Smooth muscle cell (in vitro differentiated cells): Measurements from ENCODE around the gene SH3RF3. TPM values are rescaled to one million over a fixed set of nuclear protein-coding genes. Genes with fewer than 3 reads are reported as not detected.

ENCODE experiments used
- DNase-seq: peaks from one replicate; lab custom pipeline; 2025; ENCODE audit not compliant: unreplicated experiment; lab: John Stamatoyannopoulos, UW
- H2AFZ ChIP-seq: fragments of 200-600 bp; sonication (generic); 2 replicates; pipeline ENCODE4 v1.6.0; 2016; ENCODE audit warnings: antibody characterized with exemption, low read depth, mild to moderate bottlenecking
- H3F3A ChIP-seq: fragments of 200-600 bp; sonication (generic); 2 replicates; pipeline ENCODE4 v1.6.0; 2017; ENCODE audit warnings: antibody characterized with exemption, low read depth
- H3K27ac ChIP-seq: fragments of 200-600 bp; sonication (generic); 2 replicates; pipeline ENCODE4 v1.5.1; 2016; ENCODE audit warnings: low read depth, mild to moderate bottlenecking
- H3K27me3 ChIP-seq: fragments of 200-600 bp; sonication (generic); 2 replicates; pipeline ENCODE4 v1.6.1; 2016; ENCODE audit warnings: low read depth, mild to moderate bottlenecking
- H3K36me3 ChIP-seq: fragments of 200-600 bp; sonication (generic); 2 replicates; pipeline ENCODE4 v1.5.1; 2016; ENCODE audit warnings: low read depth
- H3K4me1 ChIP-seq: fragments of 200-600 bp; sonication (generic); 2 replicates; pipeline ENCODE4 v1.5.1; 2016; ENCODE audit warnings: low read depth
- H3K4me2 ChIP-seq: fragments of 200-600 bp; sonication (generic); 2 replicates; pipeline ENCODE4 v1.6.0; 2016; ENCODE audit warnings: mild to moderate bottlenecking
- H3K4me3 ChIP-seq: fragments of 200-600 bp; sonication (generic); 2 replicates; pipeline ENCODE4 v1.5.1; 2016; ENCODE audit warnings: mild to moderate bottlenecking
- H3K79me2 ChIP-seq: fragments of 200-600 bp; sonication (generic); 2 replicates; pipeline ENCODE4 v1.6.0; 2016; ENCODE audit warnings: low read depth, mild to moderate bottlenecking
- H3K9ac ChIP-seq: fragments of 200-600 bp; sonication (generic); 2 replicates; pipeline ENCODE4 v1.6.0; 2016; ENCODE audit warnings: low read depth
- H3K9me3 ChIP-seq: fragments of 200-600 bp; sonication (generic); replicated peaks from 2 replicates; pipeline ENCODE4 v1.5.1; 2016; ENCODE audit warnings: low read depth
- H4K20me1 ChIP-seq: fragments of 200-600 bp; sonication (generic); 2 replicates; pipeline ENCODE4 v1.6.0; 2016; ENCODE audit warnings: low read depth
- WGBS: methylation state at CpG from one replicate; pipeline ENCODE4 v1.1.7; 2016; ENCODE audit warnings: low lambda C conversion rate; 5-methylcytosine and 5-hydroxymethylcytosine counted together
- polyA plus RNA-seq: library from polyadenylated mRNA; unstranded; fragments of >200 nt; fragmentation: Nextera tagmentation; extraction: Ambion mirVana; gene quantifications from 2 replicates; pipeline ENCODE4 v1.2.1, GENCODE V29; 2016
- total RNA-seq: library from RNA; depleted of rRNA; stranded (reverse); fragments of >200 nt; gene quantifications from 2 replicates; pipeline ENCODE4 v1.2.3, GENCODE V29; 2014
- TF ChIP-seq, protein P1 (sequence below): fragments of 200-600 bp; sonication (generic); IDR thresholded peaks from 2 replicates; pipeline ENCODE4 v1.5.1; 2017; ENCODE audit warnings: borderline replicate concordance, mild to moderate bottlenecking, antibody characterized with exemption; ENCODE audit not compliant: insufficient read depth, poor library complexity, severe bottlenecking

The SH3RF3 gene
- total and polyA plus RNA-seq, 2 experiments from 2014 or later: 6.6 to 11.8 TPM

DNA sequence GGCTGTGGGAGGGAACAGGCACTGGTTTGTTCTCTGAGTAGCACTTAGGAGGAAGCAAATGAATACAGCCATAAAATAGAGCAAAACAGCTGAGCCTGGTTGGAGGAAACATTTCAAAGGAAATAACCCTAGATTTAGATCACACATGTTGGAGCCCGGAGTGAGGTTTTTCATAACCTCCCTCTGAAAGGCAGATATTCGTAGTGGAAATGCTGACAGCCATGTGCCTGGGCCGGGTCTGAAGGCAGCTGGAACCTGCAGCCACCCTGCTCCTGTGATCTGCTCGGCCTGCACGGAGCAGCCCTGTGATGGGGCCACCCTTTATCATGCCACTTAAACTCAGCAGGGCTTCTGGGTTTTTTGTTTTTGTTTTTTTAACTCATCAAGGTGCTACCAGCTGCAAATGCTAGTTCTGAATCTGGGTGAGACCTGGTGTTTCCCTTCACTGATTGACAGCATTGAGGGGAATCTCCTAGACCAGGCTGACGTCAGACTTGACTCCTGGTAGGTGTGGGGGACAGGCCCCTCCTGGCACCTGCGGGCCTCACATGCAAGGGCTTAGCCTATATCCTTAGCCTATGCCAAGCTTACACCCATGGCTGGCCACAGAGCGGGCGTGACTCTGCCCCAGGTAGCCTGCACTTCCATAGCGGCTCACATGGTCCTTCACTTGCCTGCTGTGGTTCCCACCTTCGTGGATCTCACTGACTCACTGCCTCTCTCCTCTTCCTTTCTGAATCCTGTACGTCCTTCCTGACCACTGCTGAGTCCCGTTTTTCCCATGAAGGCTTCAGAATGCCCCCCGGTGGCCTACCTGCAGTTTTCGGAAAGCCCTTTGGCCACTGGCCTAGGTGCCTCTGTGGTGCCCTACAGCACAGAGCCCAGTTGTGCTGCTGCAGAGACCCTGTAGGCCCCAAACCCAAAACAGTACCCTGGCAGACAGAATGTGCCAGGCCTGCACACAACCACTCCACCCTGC is 267.5 kb downstream of the SH3RF3 start:
- Histone ChIP-seq H3F3A (no peaks in the 10 kb centered on the region), H3K4me3 (no peak overlapping the region), H3K4me1 (peaks cover 6% of the 10 kb centered on the region), H2AFZ (no peak overlapping the region), H3K4me2 (no peak overlapping the region), H3K9ac (no peak overlapping the region), H3K36me3 (no peaks in the 10 kb centered on the region), H3K27ac (no peak overlapping the region), H3K79me2 (no peaks in the 10 kb centered on the region), H3K9me3 (no peaks in the 10 kb centered on the region), H3K27me3 (no peaks in the 10 kb centered on the region), H4K20me1 (peaks cover under 1% of the 10 kb centered on the region)
- 71% methylated on average over 15 of the region's 15 CpGs for WGBS
- TF ChIP-seq, protein P1, sequence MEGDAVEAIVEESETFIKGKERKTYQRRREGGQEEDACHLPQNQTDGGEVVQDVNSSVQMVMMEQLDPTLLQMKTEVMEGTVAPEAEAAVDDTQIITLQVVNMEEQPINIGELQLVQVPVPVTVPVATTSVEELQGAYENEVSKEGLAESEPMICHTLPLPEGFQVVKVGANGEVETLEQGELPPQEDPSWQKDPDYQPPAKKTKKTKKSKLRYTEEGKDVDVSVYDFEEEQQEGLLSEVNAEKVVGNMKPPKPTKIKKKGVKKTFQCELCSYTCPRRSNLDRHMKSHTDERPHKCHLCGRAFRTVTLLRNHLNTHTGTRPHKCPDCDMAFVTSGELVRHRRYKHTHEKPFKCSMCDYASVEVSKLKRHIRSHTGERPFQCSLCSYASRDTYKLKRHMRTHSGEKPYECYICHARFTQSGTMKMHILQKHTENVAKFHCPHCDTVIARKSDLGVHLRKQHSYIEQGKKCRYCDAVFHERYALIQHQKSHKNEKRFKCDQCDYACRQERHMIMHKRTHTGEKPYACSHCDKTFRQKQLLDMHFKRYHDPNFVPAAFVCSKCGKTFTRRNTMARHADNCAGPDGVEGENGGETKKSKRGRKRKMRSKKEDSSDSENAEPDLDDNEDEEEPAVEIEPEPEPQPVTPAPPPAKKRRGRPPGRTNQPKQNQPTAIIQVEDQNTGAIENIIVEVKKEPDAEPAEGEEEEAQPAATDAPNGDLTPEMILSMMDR: no peak
- no peak for DNase-seq

DNA sequence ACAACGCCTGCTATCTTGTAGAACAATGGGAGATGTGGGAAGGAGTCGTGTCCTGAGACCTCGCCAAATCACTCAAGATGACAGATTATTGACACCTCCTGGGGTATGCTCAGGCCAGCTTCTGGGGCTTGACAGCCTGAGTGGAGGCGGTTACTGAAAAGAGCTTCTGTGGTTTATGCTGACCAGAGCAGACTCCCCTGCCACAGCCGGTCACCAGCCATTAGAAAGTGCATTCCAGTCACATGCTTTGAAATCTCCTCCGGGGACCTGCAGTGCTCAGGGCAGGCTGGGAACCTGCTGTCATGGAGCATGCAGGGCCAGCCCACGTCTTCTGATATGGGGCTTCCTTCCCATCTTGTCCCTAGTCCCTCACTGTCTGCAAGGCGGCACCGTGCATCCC is 268.9 kb downstream of the SH3RF3 start:
- Histone ChIP-seq H3K9ac (no peak overlapping the region), H3K27ac (no peak overlapping the region), H3K27me3 (no peaks in the 10 kb centered on the region), H2AFZ (no peak overlapping the region), H3F3A (no peaks in the 10 kb centered on the region), H3K4me2 (no peak overlapping the region), H3K4me1 (peaks cover 11% of the 10 kb centered on the region), H3K79me2 (no peaks in the 10 kb centered on the region), H4K20me1 (peaks cover 7% of the 10 kb centered on the region), H3K9me3 (no peaks in the 10 kb centered on the region), H3K4me3 (no peak overlapping the region), H3K36me3 (no peaks in the 10 kb centered on the region)
- 68% methylated on average over 9 of the region's 9 CpGs for WGBS
- TF ChIP-seq, protein P1: no peak
- no peak for DNase-seq

DNA sequence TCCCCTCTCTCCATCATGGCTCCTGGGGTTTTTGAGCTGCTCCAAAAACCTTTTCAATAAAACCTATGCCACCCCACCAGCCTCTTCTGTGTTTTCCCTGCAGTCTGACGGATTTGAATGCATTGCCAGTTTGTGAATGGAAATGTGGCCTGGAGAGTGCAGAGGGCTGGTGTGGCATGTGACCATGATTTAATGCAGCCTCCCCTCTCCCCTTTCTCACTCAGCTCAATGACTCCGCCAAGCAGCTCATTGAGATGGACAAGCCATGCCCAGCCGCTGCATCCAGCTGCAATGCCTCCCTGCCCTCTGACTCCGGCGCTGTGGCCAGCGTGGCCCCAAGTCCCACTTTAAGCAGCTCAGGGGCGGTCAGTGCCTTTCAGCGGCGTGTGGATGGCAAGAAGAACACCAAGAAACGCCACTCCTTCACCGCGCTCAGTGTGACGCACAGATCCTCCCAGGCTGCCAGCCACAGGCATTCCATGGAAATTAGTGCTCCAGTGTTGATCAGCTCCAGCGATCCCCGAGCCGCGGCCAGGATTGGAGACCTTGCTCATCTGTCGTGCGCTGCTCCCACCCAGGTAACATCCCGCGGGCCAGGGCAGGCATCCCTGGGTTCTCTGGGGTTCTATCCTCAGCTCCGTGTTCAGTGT is 269.5 kb downstream of the SH3RF3 start:
- no peaks in the 10 kb centered on the region for H3F3A ChIP-seq
- H3K9ac ChIP-seq: no peak overlapping the region
- H4K20me1 ChIP-seq: peaks cover 11% of the 10 kb centered on the region
- no peaks in the 10 kb centered on the region for H3K27me3 ChIP-seq
- H3K9me3 ChIP-seq: no peaks in the 10 kb centered on the region
- no peaks in the 10 kb centered on the region for H3K79me2 ChIP-seq
- 97% methylated on average over 19 of the region's 22 CpGs for WGBS
- H3K4me3 ChIP-seq: no peak overlapping the region
- no peaks in the 10 kb centered on the region for H3K36me3 ChIP-seq
- TF ChIP-seq, protein P1: no peak
- peaks cover 9% of the 10 kb centered on the region for H3K4me1 ChIP-seq
- H3K4me2 ChIP-seq: no peak overlapping the region
- no peak overlapping the region for H2AFZ ChIP-seq
- no peak overlapping the region for H3K27ac ChIP-seq
- no peak for DNase-seq
